ENCODE measurements around the gene SLMAP. TPM values are rescaled to one million over a fixed set of nuclear protein-coding genes. Genes with fewer than 3 reads are reported as not detected.
A peak's percentile ranks its signal among the peaks of the same experiment; 100 is the strongest.
"Not testable (repeated sequence)": the region's sequence is repeated elsewhere in the genome, so short reads cannot be mapped to it uniquely, and the experiment has no call there.

The SLMAP gene
- total RNA-seq, 1 donor from 2014 or later, result 52.0 TPM

- H3K4me1 Mint-ChIP-seq (ENCODE audit: low read depth, unreplicated experiment), result no peaks in the 10 kb centered on the region
- no peak overlapping the region for H3K27ac Mint-ChIP-seq (ENCODE audit: unreplicated experiment)
Measured at GRCh38 chr3:57863380-57863779, 107.3 kb downstream of the SLMAP start.

GRCh38 chr3:57864853-57865252 is 108.7 kb downstream of the SLMAP start:
- DNase-seq, result no peak
- Mint-ChIP-seq H3K4me3 (ENCODE audit: unreplicated experiment) (no peak overlapping the region), H3K27ac (ENCODE audit: unreplicated experiment) (no peak overlapping the region), H3K36me3 (ENCODE audit: unreplicated experiment) (no peaks in the 10 kb centered on the region), H3K4me1 (ENCODE audit: low read depth, unreplicated experiment) (no peaks in the 10 kb centered on the region), H3K27me3 (ENCODE audit: unreplicated experiment) (no peaks in the 10 kb centered on the region), H3K9me3 (ENCODE audit: unreplicated experiment) (no peaks in the 10 kb centered on the region)
- peak; percentile 13 for TF ChIP-seq CTCF (IDR thresholded peaks at IDR 0.05; ENCODE audit: partially characterized antibody, unreplicated experiment)

More at GRCh38 chr3:57863380-57863779, 107.3 kb downstream of the SLMAP start:
- DNase-seq, result no peak
- TF ChIP-seq CTCF (IDR thresholded peaks at IDR 0.05; ENCODE audit: partially characterized antibody, unreplicated experiment), result no peak
- Mint-ChIP-seq H3K27me3 (ENCODE audit: unreplicated experiment) (no peaks in the 10 kb centered on the region), H3K36me3 (ENCODE audit: unreplicated experiment) (no peaks in the 10 kb centered on the region), H3K4me3 (ENCODE audit: unreplicated experiment) (no peak overlapping the region), H3K9me3 (ENCODE audit: unreplicated experiment) (no peaks in the 10 kb centered on the region)

GRCh38 chr3:57869110-57869509 is 113.0 kb downstream of the SLMAP start:
- not testable (repeated sequence) for H3K4me3 Mint-ChIP-seq (ENCODE audit: unreplicated experiment)

DNA sequence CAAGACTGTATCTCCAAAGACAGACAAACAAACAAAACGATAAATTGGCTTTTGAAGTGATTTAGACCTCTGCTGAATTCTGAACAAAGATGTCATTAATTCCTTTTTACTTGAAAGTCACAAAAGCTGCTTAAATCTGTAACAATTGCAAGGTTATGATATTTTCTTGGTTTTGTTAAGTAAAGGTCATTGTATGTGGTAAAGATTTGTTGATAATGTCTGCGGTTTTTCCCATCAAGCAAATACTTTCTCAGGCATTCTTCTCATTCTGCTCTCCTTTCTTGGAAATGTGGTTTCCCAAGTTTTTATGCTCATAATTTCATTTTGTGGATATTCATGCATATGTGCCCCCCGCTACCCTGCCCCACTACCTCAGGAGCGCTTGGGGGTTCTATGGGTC is 116.5 kb downstream of the SLMAP start:
- Mint-ChIP-seq H3K4me3 (ENCODE audit: unreplicated experiment) (no peak overlapping the region), H3K27ac (ENCODE audit: unreplicated experiment) (no peak overlapping the region), H3K36me3 (ENCODE audit: unreplicated experiment) (no peaks in the 10 kb centered on the region), H3K27me3 (ENCODE audit: unreplicated experiment) (no peaks in the 10 kb centered on the region), H3K4me1 (ENCODE audit: low read depth, unreplicated experiment) (no peaks in the 10 kb centered on the region), H3K9me3 (ENCODE audit: unreplicated experiment) (no peaks in the 10 kb centered on the region)
- DNase-seq, result no peak
- TF ChIP-seq CTCF (IDR thresholded peaks at IDR 0.05; ENCODE audit: partially characterized antibody, unreplicated experiment), result no peak

More at GRCh38 chr3:57869110-57869509, 113.0 kb downstream of the SLMAP start:
- H3K27me3 Mint-ChIP-seq (ENCODE audit: unreplicated experiment); H3K9me3 Mint-ChIP-seq (ENCODE audit: unreplicated experiment); H3K27ac Mint-ChIP-seq (ENCODE audit: unreplicated experiment); H3K4me1 Mint-ChIP-seq (ENCODE audit: low read depth, unreplicated experiment); DNase-seq; H3K36me3 Mint-ChIP-seq (ENCODE audit: unreplicated experiment): not testable (repeated sequence)

DNA sequence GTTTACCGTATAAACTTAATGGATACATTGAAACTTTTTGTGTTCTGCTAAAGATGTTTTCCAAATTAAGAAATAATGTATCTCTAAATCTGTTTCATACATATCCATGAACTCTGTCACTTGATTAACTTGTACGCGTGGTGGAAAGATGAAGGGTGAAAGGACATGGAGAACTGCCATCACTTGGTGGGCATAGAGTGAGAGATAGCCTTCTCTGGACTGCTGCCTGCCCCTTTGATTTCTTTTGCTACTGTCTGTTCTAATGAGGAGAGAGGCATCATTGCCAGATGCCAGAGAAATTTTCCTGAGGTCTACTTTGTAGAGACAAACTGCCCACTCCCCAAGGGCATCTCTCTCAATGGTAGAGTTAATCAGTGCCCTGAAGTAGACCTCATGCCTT is 120.5 kb downstream of the SLMAP start:
- Mint-ChIP-seq H3K9me3 (ENCODE audit: unreplicated experiment) (no peaks in the 10 kb centered on the region), H3K36me3 (ENCODE audit: unreplicated experiment) (no peaks in the 10 kb centered on the region), H3K4me1 (ENCODE audit: low read depth, unreplicated experiment) (no peaks in the 10 kb centered on the region), H3K27me3 (ENCODE audit: unreplicated experiment) (no peaks in the 10 kb centered on the region), H3K27ac (ENCODE audit: unreplicated experiment) (no peak overlapping the region), H3K4me3 (ENCODE audit: unreplicated experiment) (no peak overlapping the region)
- TF ChIP-seq CTCF (IDR thresholded peaks at IDR 0.05; ENCODE audit: partially characterized antibody, unreplicated experiment), result no peak
- DNase-seq, result no peak

DNA sequence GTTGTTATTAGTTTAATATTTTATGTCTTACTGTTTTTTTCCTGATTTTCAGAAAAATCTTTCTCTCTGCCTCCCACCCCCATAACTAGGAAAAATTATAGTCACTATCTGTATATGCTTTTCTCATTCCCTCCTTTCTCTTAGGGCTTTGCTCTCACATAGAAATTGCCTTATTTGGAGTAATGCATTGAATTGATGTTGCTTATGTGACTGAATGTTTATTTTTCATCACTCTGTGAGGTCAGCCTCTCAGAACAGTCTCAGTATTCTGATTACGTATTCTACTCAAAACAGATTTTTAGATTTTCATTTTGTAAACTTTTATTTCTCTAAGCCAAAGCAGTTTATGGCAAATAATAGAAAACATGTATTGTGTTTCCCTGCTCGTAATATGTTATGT is 121.0 kb downstream of the SLMAP start:
- Mint-ChIP-seq H3K27me3 (ENCODE audit: unreplicated experiment) (no peaks in the 10 kb centered on the region), H3K4me3 (ENCODE audit: unreplicated experiment) (no peak overlapping the region), H3K4me1 (ENCODE audit: low read depth, unreplicated experiment) (no peaks in the 10 kb centered on the region), H3K27ac (ENCODE audit: unreplicated experiment) (no peak overlapping the region), H3K36me3 (ENCODE audit: unreplicated experiment) (no peaks in the 10 kb centered on the region), H3K9me3 (ENCODE audit: unreplicated experiment) (no peaks in the 10 kb centered on the region)
- TF ChIP-seq CTCF (IDR thresholded peaks at IDR 0.05; ENCODE audit: partially characterized antibody, unreplicated experiment), result no peak
- no peak for DNase-seq

DNA sequence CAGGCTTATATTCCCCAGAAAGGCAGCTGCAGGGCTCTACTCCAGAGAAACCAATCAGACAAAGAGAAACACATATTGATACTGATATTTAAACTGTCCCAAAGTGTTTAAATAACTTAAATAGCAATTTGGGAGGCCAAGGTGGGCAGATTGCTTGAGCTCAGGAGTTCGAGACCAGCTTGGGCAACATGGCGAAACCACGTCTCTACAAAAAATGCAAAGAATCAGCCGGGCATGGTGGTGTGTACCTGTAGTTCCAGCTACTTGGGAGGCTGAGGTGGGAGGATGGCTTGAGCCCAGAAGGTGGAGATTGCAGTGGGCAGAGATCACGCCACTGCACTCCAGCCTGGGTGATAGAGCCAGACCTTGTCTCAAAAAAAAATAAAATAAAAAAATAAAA is 128.3 kb downstream of the SLMAP start:
- not testable (repeated sequence) for H3K27me3 Mint-ChIP-seq (ENCODE audit: unreplicated experiment); H3K27ac Mint-ChIP-seq (ENCODE audit: unreplicated experiment); H3K4me3 Mint-ChIP-seq (ENCODE audit: unreplicated experiment); H3K9me3 Mint-ChIP-seq (ENCODE audit: unreplicated experiment); H3K36me3 Mint-ChIP-seq (ENCODE audit: unreplicated experiment); H3K4me1 Mint-ChIP-seq (ENCODE audit: low read depth, unreplicated experiment); DNase-seq

Data from glutamatergic neuron (in vitro differentiated cells).